ENCODE data around the gene CTSS. TPM values are rescaled to one million over a fixed set of nuclear protein-coding genes. Genes with fewer than 3 reads are reported as not detected.

The CTSS gene
- total and polyA plus RNA-seq, 2 donors (not counting 1 experiment from before 2014, with no cell fraction given) = 2.6 to 2.8 TPM

- no peaks in the 10 kb centered on the region for H3K4me1 ChIP-seq (ENCODE audit: control insufficient read depth, extremely low read depth, insufficient read depth, low read length)
- H3K9ac ChIP-seq (ENCODE audit: insufficient read depth, low read length) = peak within 1 kb of the TSS; percentile 29
- peak; percentile 98 to 99 for DNase-seq (ENCODE audit: low read depth in 2 of 2)
- H3K27ac ChIP-seq (ENCODE audit: insufficient read depth, low read length) = peak within 1 kb of the TSS; percentile 56
- peak within 1 kb of the TSS; percentile 94 for H2AFZ ChIP-seq (ENCODE audit: low read length)
- H3K36me3 ChIP-seq (ENCODE audit: control insufficient read depth, insufficient read depth, low read length) = no peaks in the 10 kb centered on the region
- H4K20me1 ChIP-seq (ENCODE audit: control insufficient read depth, extremely low read depth, insufficient read depth, low read length) = no peaks in the 10 kb centered on the region
- H3K4me3 ChIP-seq (replicated peaks in 1 of 4; ENCODE audit: control extremely low read depth in 1 of 4, insufficient read depth in 1 of 4, low read depth in 3 of 4, low read length in 4 of 4) = peak within 1 kb of the TSS; percentile 64 to 88 (median 80)
- peaks cover 4% of the 10 kb centered on the region for H3K79me2 ChIP-seq (ENCODE audit: control insufficient read depth, insufficient read depth, low read length)
- H3K9me3 ChIP-seq (ENCODE audit: control insufficient read depth, insufficient read depth, low read depth, low read length) = no peaks in the 10 kb centered on the region
- H3K4me2 ChIP-seq (ENCODE audit: extremely low read depth, insufficient read depth, low read length) = peak within 1 kb of the TSS; percentile 93
- H3K27me3 ChIP-seq (ENCODE audit: control insufficient read depth, insufficient read depth, low read length) = no peaks in the 10 kb centered on the region
- TF ChIP-seq CTCF (conservative IDR thresholded peaks at IDR 0.05 in 1 of 2, IDR thresholded peaks at IDR 0.05 in 1 of 2; ENCODE audit: low read depth in 1 of 2, low read length in 2 of 2) (peak; percentile 8 to 29), EZH2 (IDR thresholded peaks at IDR 0.05; ENCODE audit: low read length, missing control alignments) (no peak)
These were observed 68.3 kb downstream of the CTSS start, which contains the start of gene GOLPH3L for GRCh38 chr1:150696995-150697927. GOLPH3L (minus strand) TSS chr1:150697154; CDS start chr1:150694838, 2,316 bp downstream.

- no peaks in the 10 kb centered on the region for H3K4me1 ChIP-seq (ENCODE audit: control insufficient read depth, extremely low read depth, insufficient read depth, low read length)
- no peaks in the 10 kb centered on the region for H4K20me1 ChIP-seq (ENCODE audit: control insufficient read depth, extremely low read depth, insufficient read depth, low read length)
- H3K27ac ChIP-seq (ENCODE audit: insufficient read depth, low read length) = peak overlapping the region; percentile 56
- peaks cover 4% of the 10 kb centered on the region for H3K79me2 ChIP-seq (ENCODE audit: control insufficient read depth, insufficient read depth, low read length)
- peak overlapping the region; percentile 29 for H3K9ac ChIP-seq (ENCODE audit: insufficient read depth, low read length)
- TF ChIP-seq EZH2 (IDR thresholded peaks at IDR 0.05; ENCODE audit: low read length, missing control alignments) (no peak), CTCF (conservative IDR thresholded peaks at IDR 0.05 in 1 of 2, IDR thresholded peaks at IDR 0.05 in 1 of 2; ENCODE audit: low read depth in 1 of 2, low read length in 2 of 2) (no peak)
- H3K36me3 ChIP-seq (ENCODE audit: control insufficient read depth, insufficient read depth, low read length) = no peaks in the 10 kb centered on the region
- H2AFZ ChIP-seq (ENCODE audit: low read length) = peak overlapping the region; percentile 70
- peak overlapping the region; percentile 93 for H3K4me2 ChIP-seq (ENCODE audit: extremely low read depth, insufficient read depth, low read length)
- no peaks in the 10 kb centered on the region for H3K9me3 ChIP-seq (ENCODE audit: control insufficient read depth, insufficient read depth, low read depth, low read length)
- DNase-seq (ENCODE audit: low read depth in 2 of 2) = peak in 1 of 2 donors; percentile 5
- H3K27me3 ChIP-seq (ENCODE audit: control insufficient read depth, insufficient read depth, low read length) = no peaks in the 10 kb centered on the region
- peak overlapping the region; percentile 64 to 88 (median 80) for H3K4me3 ChIP-seq (replicated peaks in 1 of 4; ENCODE audit: control extremely low read depth in 1 of 4, insufficient read depth in 1 of 4, low read depth in 3 of 4, low read length in 4 of 4)
These were observed 69.0 kb downstream of the CTSS start for GRCh38 chr1:150696590-150696989.

- Histone ChIP-seq H3K27ac (ENCODE audit: insufficient read depth, low read length) (no peak overlapping the region), H3K9ac (ENCODE audit: insufficient read depth, low read length) (no peak overlapping the region), H3K79me2 (ENCODE audit: control insufficient read depth, insufficient read depth, low read length) (peaks cover 4% of the 10 kb centered on the region), H4K20me1 (ENCODE audit: control insufficient read depth, extremely low read depth, insufficient read depth, low read length) (no peaks in the 10 kb centered on the region), H3K27me3 (ENCODE audit: control insufficient read depth, insufficient read depth, low read length) (no peaks in the 10 kb centered on the region), H3K4me1 (ENCODE audit: control insufficient read depth, extremely low read depth, insufficient read depth, low read length) (no peaks in the 10 kb centered on the region), H3K4me2 (ENCODE audit: extremely low read depth, insufficient read depth, low read length) (peak overlapping the region; percentile 93), H3K9me3 (ENCODE audit: control insufficient read depth, insufficient read depth, low read depth, low read length) (no peaks in the 10 kb centered on the region), H3K36me3 (ENCODE audit: control insufficient read depth, insufficient read depth, low read length) (no peaks in the 10 kb centered on the region), H2AFZ (ENCODE audit: low read length) (no peak overlapping the region), H3K4me3 (replicated peaks in 1 of 4; ENCODE audit: control extremely low read depth in 1 of 4, insufficient read depth in 1 of 4, low read depth in 3 of 4, low read length in 4 of 4) (peak overlapping the region; percentile 64 to 88 (median 80))
- no peak for TF ChIP-seq EZH2 (IDR thresholded peaks at IDR 0.05; ENCODE audit: low read length, missing control alignments)
- DNase-seq (ENCODE audit: low read depth in 2 of 2) = no peak
These were observed 69.4 kb downstream of the CTSS start for GRCh38 chr1:150696162-150696561.

All from fibroblast of lung (primary cell).